ENCODE measurements around the gene KRT37. TPM values are rescaled to one million over a fixed set of nuclear protein-coding genes. Genes with fewer than 3 reads are reported as not detected.

Gene KRT37
- total and polyA plus RNA-seq, 2 of the 13 experiments (the other 11 are each of a cell fraction or from before 2014, with no cell fraction given), result 0.69 TPM; not detected in 1

- no peak for TF ChIP-seq ZNF484 (CRISPR knock-in tag; IDR thresholded peaks at IDR 0.05; ENCODE audit: borderline replicate concordance, low read depth)
- TF ChIP-seq SMAD9 (CRISPR knock-in tag; IDR thresholded peaks at IDR 0.05), result no peak
- TF ChIP-seq MIXL1 (CRISPR knock-in tag; IDR thresholded peaks at IDR 0.05), result peak; percentile 34; the same call in 1 of the 2 replicates
- TF ChIP-seq CEBPG (CRISPR knock-in tag; IDR thresholded peaks at IDR 0.05), result no peak
- TF ChIP-seq ZNF414 (CRISPR knock-in tag; IDR thresholded peaks at IDR 0.05), result 0 out of 2 replicates have a peak, but pooled peaks have one; percentile 80
- no peak for TF ChIP-seq MIER3 (CRISPR knock-in tag; IDR thresholded peaks at IDR 0.05; ENCODE audit: borderline replicate concordance)
- no peak for TF ChIP-seq POLR2G (IDR thresholded peaks at IDR 0.05; ENCODE audit: low read depth, low read length)
- no peak for TF ChIP-seq ATF6 (CRISPR knock-in tag; conservative IDR thresholded peaks at IDR 0.05)
- TF ChIP-seq BRCA1 (CRISPR knock-in tag; IDR thresholded peaks at IDR 0.05), result no peak; the same call in 1 of the 2 replicates
- no peak for TF ChIP-seq ZNF230 (CRISPR knock-in tag; IDR thresholded peaks at IDR 0.05)
- no peak for TF ChIP-seq DMTF1 (CRISPR knock-in tag; IDR thresholded peaks at IDR 0.05)
- TF ChIP-seq HOXD1 (CRISPR knock-in tag; IDR thresholded peaks at IDR 0.05), result no peak
- no peak for TF ChIP-seq SMARCC2 (IDR thresholded peaks at IDR 0.05)
- no peak for TF ChIP-seq NR3C1 (CRISPR knock-in tag; IDR thresholded peaks at IDR 0.05)
- TF ChIP-seq GATAD2A (CRISPR knock-in tag; IDR thresholded peaks at IDR 0.05), result peak; percentile 85
- TF ChIP-seq FOSL2 (CRISPR knock-in tag; IDR thresholded peaks at IDR 0.05), result peak; percentile 78
- TF ChIP-seq MXD4 (CRISPR knock-in tag; IDR thresholded peaks at IDR 0.05), result no peak
- no peak for TF ChIP-seq KDM5B (CRISPR knock-in tag; IDR thresholded peaks at IDR 0.05; ENCODE audit: borderline replicate concordance)
- no peak; the same call in 1 of the 2 replicates for TF ChIP-seq ZBTB20 (CRISPR knock-in tag; IDR thresholded peaks at IDR 0.05; ENCODE audit: borderline replicate concordance, low read depth)
- peak; percentile 69 for TF ChIP-seq NCOA2 (CRISPR knock-in tag; IDR thresholded peaks at IDR 0.05)
- no peak for TF ChIP-seq LCORL (IDR thresholded peaks at IDR 0.05)
- TF ChIP-seq LCORL (CRISPR knock-in tag; IDR thresholded peaks at IDR 0.05), result peak; percentile 93
- TF ChIP-seq ZSCAN21 (CRISPR knock-in tag; IDR thresholded peaks at IDR 0.05; ENCODE audit: borderline replicate concordance), result no peak
- TF ChIP-seq WIZ (CRISPR knock-in tag; IDR thresholded peaks at IDR 0.05), result no peak
- TF ChIP-seq GLMP (CRISPR knock-in tag; IDR thresholded peaks at IDR 0.05; ENCODE audit: borderline replicate concordance), result no peak
- no peak for TF ChIP-seq PLRG1 (conservative IDR thresholded peaks at IDR 0.05)
- no peak for TF ChIP-seq TFE3 (CRISPR knock-in tag; IDR thresholded peaks at IDR 0.05)
Observed at GRCh38 chr17:41415833-41416335, 8.5 kb downstream of the KRT37 start (continued).

All from HepG2 (cell line).